ENCODE data around the gene KCNAB3.

Gene KCNAB3

DNA sequence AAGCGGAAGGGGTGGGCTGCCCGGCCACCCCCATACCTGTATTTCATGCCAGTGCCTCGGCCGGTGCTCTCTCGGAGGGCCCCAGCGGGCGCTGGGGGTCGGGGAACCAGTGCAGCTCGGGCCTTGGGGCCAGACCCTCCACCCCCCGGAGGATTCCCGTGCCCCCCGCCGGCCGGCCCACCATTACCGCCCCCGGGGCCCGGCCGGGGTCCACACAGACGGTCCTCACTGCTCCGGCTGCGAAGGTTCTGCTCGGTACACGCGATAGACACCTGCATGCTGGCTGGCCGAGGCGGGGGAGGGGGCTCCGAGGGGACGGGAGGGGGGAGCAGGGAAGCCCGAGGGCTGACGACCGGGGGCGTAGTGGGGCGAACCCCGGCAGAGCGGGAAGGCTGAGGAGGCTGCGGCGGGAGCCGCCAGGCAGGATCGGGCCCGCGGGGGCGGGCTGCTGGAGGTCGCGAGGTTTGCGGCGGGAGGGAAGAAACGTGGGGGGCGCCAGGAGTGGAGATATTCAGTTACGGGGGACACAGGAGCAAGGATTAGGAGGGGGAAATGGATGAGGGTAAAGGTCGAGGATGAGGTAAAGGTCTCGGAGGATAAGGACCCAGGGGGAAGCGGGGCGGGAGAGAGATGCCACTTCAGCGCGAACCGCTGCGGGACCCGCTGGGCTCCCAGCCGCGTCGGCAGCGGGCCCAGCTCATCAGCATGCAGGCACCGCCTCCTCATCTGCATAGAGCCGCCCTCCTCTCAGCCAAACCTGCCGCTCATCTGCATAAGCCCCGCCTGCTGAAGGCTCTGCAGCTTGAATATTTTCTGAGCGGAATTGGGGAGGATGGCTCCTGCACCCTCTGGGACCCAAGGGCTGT is at the start of gene KCNAB3:
TSS of gene KCNAB3 (minus strand) at position 699 of the 866 bp plus-strand sequence. CDS start at position 278, 421 bp downstream.
- Histone ChIP-seq H3K27ac (ENCODE audit: low read depth, low read length) (no peak within 1 kb of the TSS), H3K4me3 (ENCODE audit: low read depth, low read length) (peak within 1 kb of the TSS; percentile 74), H3K4me1 (ENCODE audit: control insufficient read depth, insufficient read depth, low read length) (peaks cover 4% of the 10 kb centered on the region), H3K27me3 (ENCODE audit: control insufficient read depth, insufficient read depth, low read length) (peaks cover 53% of the 10 kb centered on the region), H3K9ac (ENCODE audit: low read depth, low read length) (no peak within 1 kb of the TSS), H3K9me3 (ENCODE audit: control insufficient read depth, insufficient read depth, low read length) (no peaks in the 10 kb centered on the region), H3K36me3 (ENCODE audit: control insufficient read depth, insufficient read depth, low read length) (peaks cover 4% of the 10 kb centered on the region; the same call in 1 of the 2 replicates)

GRCh38 chr17:7977805-7978204 is 48.1 kb upstream of the KCNAB3 start:
- no peaks in the 10 kb centered on the region for H3K27me3 ChIP-seq (ENCODE audit: control insufficient read depth, insufficient read depth, low read length)
- H3K9ac ChIP-seq (ENCODE audit: low read depth, low read length): no peak overlapping the region
- H3K36me3 ChIP-seq (ENCODE audit: control insufficient read depth, insufficient read depth, low read length): no peaks in the 10 kb centered on the region
- no peak overlapping the region for H3K27ac ChIP-seq (ENCODE audit: low read depth, low read length)
- no peak overlapping the region for H3K4me3 ChIP-seq (ENCODE audit: low read depth, low read length)
- H3K4me1 ChIP-seq (ENCODE audit: control insufficient read depth, insufficient read depth, low read length): no peaks in the 10 kb centered on the region
- H3K9me3 ChIP-seq (ENCODE audit: control insufficient read depth, insufficient read depth, low read length): no peaks in the 10 kb centered on the region

DNA sequence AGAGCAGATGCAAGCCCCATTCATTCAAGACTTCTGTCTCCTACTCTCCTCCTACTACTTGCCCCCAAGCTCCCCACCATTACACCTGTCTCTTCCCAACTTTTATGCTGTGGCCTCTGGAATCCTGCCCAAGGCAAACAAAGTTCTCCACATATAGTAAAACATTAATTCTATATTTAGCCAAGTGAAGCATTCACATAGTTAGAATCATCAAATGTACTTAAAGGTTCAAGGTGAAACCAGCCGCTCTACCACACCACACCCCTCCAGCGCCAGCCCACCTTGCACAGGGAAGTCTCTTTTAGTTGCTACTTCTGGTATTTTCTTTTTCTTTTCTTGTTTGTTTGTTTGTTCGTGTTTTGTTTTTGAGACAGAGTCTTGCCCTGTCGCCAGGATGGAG is 47.4 kb upstream of the KCNAB3 start:
- no peak overlapping the region for H3K4me3 ChIP-seq (ENCODE audit: low read depth, low read length)
- H3K27ac ChIP-seq (ENCODE audit: low read depth, low read length): no peak overlapping the region
- H3K4me1 ChIP-seq (ENCODE audit: control insufficient read depth, insufficient read depth, low read length): no peaks in the 10 kb centered on the region
- H3K9ac ChIP-seq (ENCODE audit: low read depth, low read length): no peak overlapping the region
- H3K27me3 ChIP-seq (ENCODE audit: control insufficient read depth, insufficient read depth, low read length): no peaks in the 10 kb centered on the region
- H3K36me3 ChIP-seq (ENCODE audit: control insufficient read depth, insufficient read depth, low read length): no peaks in the 10 kb centered on the region
- no peaks in the 10 kb centered on the region for H3K9me3 ChIP-seq (ENCODE audit: control insufficient read depth, insufficient read depth, low read length)

GRCh38 chr17:7974638-7975131 is 45.0 kb upstream of the KCNAB3 start:
- Histone ChIP-seq H3K4me3 (ENCODE audit: low read depth, low read length) (no peak overlapping the region), H3K9me3 (ENCODE audit: control insufficient read depth, insufficient read depth, low read length) (no peaks in the 10 kb centered on the region), H3K27ac (ENCODE audit: low read depth, low read length) (no peak overlapping the region), H3K27me3 (ENCODE audit: control insufficient read depth, insufficient read depth, low read length) (no peaks in the 10 kb centered on the region), H3K36me3 (ENCODE audit: control insufficient read depth, insufficient read depth, low read length) (no peaks in the 10 kb centered on the region), H3K9ac (ENCODE audit: low read depth, low read length) (no peak overlapping the region), H3K4me1 (ENCODE audit: control insufficient read depth, insufficient read depth, low read length) (no peaks in the 10 kb centered on the region)

- Histone ChIP-seq H3K4me1 (ENCODE audit: control insufficient read depth, insufficient read depth, low read length) (no peaks in the 10 kb centered on the region), H3K27me3 (ENCODE audit: control insufficient read depth, insufficient read depth, low read length) (no peaks in the 10 kb centered on the region), H3K4me3 (ENCODE audit: low read depth, low read length) (no peak overlapping the region), H3K9me3 (ENCODE audit: control insufficient read depth, insufficient read depth, low read length) (no peaks in the 10 kb centered on the region), H3K9ac (ENCODE audit: low read depth, low read length) (no peak overlapping the region), H3K27ac (ENCODE audit: low read depth, low read length) (no peak overlapping the region), H3K36me3 (ENCODE audit: control insufficient read depth, insufficient read depth, low read length) (no peaks in the 10 kb centered on the region)
These were observed 42.6 kb upstream of the KCNAB3 start for GRCh38 chr17:7972131-7972785.

DNA sequence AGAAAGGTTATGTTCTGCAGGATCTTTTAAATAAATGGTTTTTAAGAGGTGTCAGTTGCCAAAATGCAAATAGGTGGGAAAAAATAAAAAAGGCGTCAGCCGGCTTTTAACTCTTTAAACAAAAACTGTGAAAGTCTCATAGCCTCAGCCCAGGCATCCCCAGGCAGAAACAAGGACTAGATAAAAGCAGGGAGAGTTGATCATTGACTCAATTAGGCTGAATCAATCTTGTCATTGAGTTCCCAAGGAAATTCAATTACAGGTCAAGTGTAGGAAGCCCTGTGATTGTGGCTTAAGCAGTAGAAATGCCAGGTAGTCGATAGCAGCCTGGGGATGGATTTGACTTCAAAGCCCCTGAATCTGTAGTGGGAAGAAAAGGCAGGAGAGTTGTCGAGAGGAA is 42.0 kb upstream of the KCNAB3 start:
- H3K36me3 ChIP-seq (ENCODE audit: control insufficient read depth, insufficient read depth, low read length): no peaks in the 10 kb centered on the region
- no peak overlapping the region for H3K4me3 ChIP-seq (ENCODE audit: low read depth, low read length)
- no peak overlapping the region for H3K9ac ChIP-seq (ENCODE audit: low read depth, low read length)
- no peaks in the 10 kb centered on the region for H3K27me3 ChIP-seq (ENCODE audit: control insufficient read depth, insufficient read depth, low read length)
- no peak overlapping the region for H3K27ac ChIP-seq (ENCODE audit: low read depth, low read length)
- no peaks in the 10 kb centered on the region for H3K4me1 ChIP-seq (ENCODE audit: control insufficient read depth, insufficient read depth, low read length)
- no peaks in the 10 kb centered on the region for H3K9me3 ChIP-seq (ENCODE audit: control insufficient read depth, insufficient read depth, low read length)

DNA sequence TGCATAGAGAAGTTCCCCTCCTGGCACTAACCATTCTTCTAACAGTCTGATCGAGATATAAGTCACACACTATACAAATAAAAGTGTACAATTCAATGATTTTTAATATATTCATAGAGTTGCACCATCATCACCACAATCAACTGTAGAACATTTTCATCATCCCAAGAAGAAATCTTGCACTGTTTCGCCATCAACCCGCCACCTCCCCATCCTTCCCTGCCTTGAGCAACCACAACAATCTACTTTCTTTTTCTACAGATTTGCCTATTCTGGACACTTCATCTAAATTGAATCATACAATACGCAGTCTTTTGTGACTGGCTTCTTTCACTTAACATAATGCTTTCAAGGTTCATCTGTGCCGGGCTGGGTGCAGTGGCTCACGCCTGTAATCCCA is 39.8 kb upstream of the KCNAB3 start:
- Histone ChIP-seq H3K9me3 (ENCODE audit: control insufficient read depth, insufficient read depth, low read length) (no peaks in the 10 kb centered on the region), H3K4me3 (ENCODE audit: low read depth, low read length) (no peak overlapping the region), H3K27me3 (ENCODE audit: control insufficient read depth, insufficient read depth, low read length) (no peaks in the 10 kb centered on the region), H3K4me1 (ENCODE audit: control insufficient read depth, insufficient read depth, low read length) (no peaks in the 10 kb centered on the region), H3K36me3 (ENCODE audit: control insufficient read depth, insufficient read depth, low read length) (no peaks in the 10 kb centered on the region), H3K27ac (ENCODE audit: low read depth, low read length) (no peak overlapping the region), H3K9ac (ENCODE audit: low read depth, low read length) (no peak overlapping the region)

GRCh38 chr17:7967751-7968150 is 38.1 kb upstream of the KCNAB3 start:
- no peak overlapping the region for H3K27ac ChIP-seq (ENCODE audit: low read depth, low read length)
- no peak overlapping the region for H3K4me3 ChIP-seq (ENCODE audit: low read depth, low read length)
- no peaks in the 10 kb centered on the region for H3K27me3 ChIP-seq (ENCODE audit: control insufficient read depth, insufficient read depth, low read length)
- no peaks in the 10 kb centered on the region for H3K4me1 ChIP-seq (ENCODE audit: control insufficient read depth, insufficient read depth, low read length)
- no peaks in the 10 kb centered on the region for H3K36me3 ChIP-seq (ENCODE audit: control insufficient read depth, insufficient read depth, low read length)
- H3K9ac ChIP-seq (ENCODE audit: low read depth, low read length): no peak overlapping the region
- H3K9me3 ChIP-seq (ENCODE audit: control insufficient read depth, insufficient read depth, low read length): no peaks in the 10 kb centered on the region

DNA sequence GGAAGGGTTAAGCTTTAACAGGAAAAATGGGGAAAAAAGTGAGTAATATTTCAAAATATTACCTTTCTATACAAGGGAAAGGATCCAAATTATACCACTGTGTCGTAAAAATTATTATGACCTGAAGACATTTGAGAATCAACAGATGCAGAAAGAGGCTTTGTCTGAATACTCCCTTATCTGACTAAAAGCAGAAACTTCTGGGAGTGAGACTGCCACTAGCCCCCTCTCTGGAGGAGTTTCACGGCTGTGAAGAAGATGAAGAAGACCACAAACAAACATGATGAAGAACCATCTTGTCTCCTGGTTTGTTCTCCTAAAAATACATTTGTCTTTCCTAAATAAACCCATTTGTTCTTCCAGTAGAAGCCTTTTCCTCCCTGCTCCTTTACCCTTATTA is 31.8 kb upstream of the KCNAB3 start:
- H3K27me3 ChIP-seq (ENCODE audit: control insufficient read depth, insufficient read depth, low read length): no peaks in the 10 kb centered on the region
- no peak overlapping the region for H3K4me3 ChIP-seq (ENCODE audit: low read depth, low read length)
- no peak overlapping the region for H3K9ac ChIP-seq (ENCODE audit: low read depth, low read length)
- peaks cover 10% of the 10 kb centered on the region; the same call in 1 of the 2 replicates for H3K4me1 ChIP-seq (ENCODE audit: control insufficient read depth, insufficient read depth, low read length)
- no peaks in the 10 kb centered on the region for H3K9me3 ChIP-seq (ENCODE audit: control insufficient read depth, insufficient read depth, low read length)
- no peaks in the 10 kb centered on the region for H3K36me3 ChIP-seq (ENCODE audit: control insufficient read depth, insufficient read depth, low read length)
- no peak overlapping the region for H3K27ac ChIP-seq (ENCODE audit: low read depth, low read length)

DNA sequence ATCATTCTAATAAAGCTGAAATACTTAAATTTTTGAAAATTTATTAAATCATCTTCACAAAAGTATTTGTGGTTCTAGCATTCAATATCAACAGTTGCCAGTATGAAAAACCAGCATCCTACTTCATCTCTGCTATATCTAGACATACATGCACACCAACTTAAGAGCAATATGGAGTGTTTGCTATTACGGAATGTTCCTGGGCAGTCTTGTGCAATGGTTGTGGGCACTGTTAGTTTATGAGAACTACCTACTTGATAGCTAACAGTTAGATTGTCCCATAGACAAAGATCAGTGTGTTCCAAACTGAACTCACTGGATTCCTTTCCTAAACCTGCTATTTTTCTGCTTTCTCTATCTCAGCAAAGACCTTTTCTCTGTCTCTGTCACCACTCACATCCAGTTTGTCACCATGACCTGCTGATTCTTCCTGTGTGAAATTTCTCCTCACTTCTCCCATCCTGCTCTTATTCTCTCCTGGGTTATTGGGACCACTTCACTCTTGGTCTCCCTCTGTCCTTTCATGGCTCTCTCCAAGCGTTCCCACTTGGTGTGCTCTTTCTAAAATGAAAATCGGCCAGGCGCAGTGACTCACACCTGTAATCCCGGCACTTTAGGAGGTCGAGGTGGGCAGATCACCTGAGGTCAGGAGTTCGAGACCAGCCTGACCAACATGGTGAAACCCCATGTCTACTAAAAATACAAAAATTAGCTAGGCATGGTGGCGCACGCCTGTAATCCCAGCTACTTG is 30.0 kb upstream of the KCNAB3 start:
- Histone ChIP-seq H3K9me3 (ENCODE audit: control insufficient read depth, insufficient read depth, low read length) (no peaks in the 10 kb centered on the region), H3K27me3 (ENCODE audit: control insufficient read depth, insufficient read depth, low read length) (no peaks in the 10 kb centered on the region), H3K4me3 (ENCODE audit: low read depth, low read length) (no peak overlapping the region), H3K36me3 (ENCODE audit: control insufficient read depth, insufficient read depth, low read length) (no peaks in the 10 kb centered on the region), H3K9ac (ENCODE audit: low read depth, low read length) (no peak overlapping the region), H3K27ac (ENCODE audit: low read depth, low read length) (no peak overlapping the region), H3K4me1 (ENCODE audit: control insufficient read depth, insufficient read depth, low read length) (peaks cover 10% of the 10 kb centered on the region; the same call in 1 of the 2 replicates)
